ENCODE data around the gene MACROD1. TPM values are rescaled to one million over a fixed set of nuclear protein-coding genes. Genes with fewer than 3 reads are reported as not detected.

MACROD1 gene
- total and polyA plus RNA-seq, 9 of the 15 experiments (the other 6 are each of a cell fraction or from before 2014, with no cell fraction given) = 1.1 to 60.0 (median 26.4) TPM

GRCh38 chr11:64207256-64208085 lies 41.6 kb upstream of the MACROD1 start (continued):
- TF ChIP-seq ETV1 (tag; conservative IDR thresholded peaks at IDR 0.05; ENCODE audit: low read depth) (peak; percentile 93), RUNX1 (IDR thresholded peaks at IDR 0.05; ENCODE audit: low read depth) (no peak; the same call in 1 of the 2 replicates), KDM5B (IDR thresholded peaks at IDR 0.05; ENCODE audit: insufficient replicate concordance, low read depth, low read length) (peak; percentile 45), EP400 (IDR thresholded peaks at IDR 0.05) (peak; percentile 91), GATA2 (CRISPR knock-in tag; IDR thresholded peaks at IDR 0.05) (peak; percentile 49; the same call in 1 of the 2 replicates), BCOR (IDR thresholded peaks at IDR 0.05) (no peak; the same call in 1 of the 2 replicates), ZNF766 (CRISPR knock-in tag; conservative IDR thresholded peaks at IDR 0.05) (peak; percentile 89), ETV6 (IDR thresholded peaks at IDR 0.05; ENCODE audit: borderline replicate concordance in 1 of 2, low read depth in 2 of 2, low read length in 1 of 2) (peak; percentile 68 to 75; a peak in 2 of 4 replicates), ETV6 (CRISPR knock-in tag; IDR thresholded peaks at IDR 0.05; ENCODE audit: borderline replicate concordance) (no peak), SIN3B (IDR thresholded peaks at IDR 0.05; ENCODE audit: low read depth) (no peak), FOXA3 (CRISPR knock-in tag; conservative IDR thresholded peaks at IDR 0.05 in 1 of 2, IDR thresholded peaks at IDR 0.05 in 1 of 2) (no peak), ZFP30 (CRISPR knock-in tag; IDR thresholded peaks at IDR 0.05; ENCODE audit: borderline replicate concordance) (no peak), ARID2 (IDR thresholded peaks at IDR 0.05) (no peak), CREM (IDR thresholded peaks at IDR 0.05; ENCODE audit: low read depth) (no peak), TEAD4 (IDR thresholded peaks at IDR 0.05; ENCODE audit: low read length) (0 out of 2 replicates have a peak, but pooled peaks have one; percentile 17), TEAD4 (CRISPR knock-in tag; IDR thresholded peaks at IDR 0.05; ENCODE audit: borderline replicate concordance) (no peak), IRF9 (tag; IDR thresholded peaks at IDR 0.05) (no peak; the same call in 1 of the 2 replicates), NONO (IDR thresholded peaks at IDR 0.05; ENCODE audit: low read depth in 2 of 2, low read length in 1 of 2) (no peak), ZNF224 (CRISPR knock-in tag; IDR thresholded peaks at IDR 0.05) (no peak), KDM1A (IDR thresholded peaks at IDR 0.05) (0 out of 4 replicates have a peak, but pooled peaks of 1 of the 2 experiments have one; percentile 0), SMC3 (conservative IDR thresholded peaks at IDR 0.05; ENCODE audit: insufficient read depth, low read depth, low read length) (no peak), BRF2 (IDR thresholded peaks at IDR 0.05; ENCODE audit: borderline replicate concordance, insufficient read depth, insufficient read length) (no peak)
- TF ChIP-seq, protein P1, sequence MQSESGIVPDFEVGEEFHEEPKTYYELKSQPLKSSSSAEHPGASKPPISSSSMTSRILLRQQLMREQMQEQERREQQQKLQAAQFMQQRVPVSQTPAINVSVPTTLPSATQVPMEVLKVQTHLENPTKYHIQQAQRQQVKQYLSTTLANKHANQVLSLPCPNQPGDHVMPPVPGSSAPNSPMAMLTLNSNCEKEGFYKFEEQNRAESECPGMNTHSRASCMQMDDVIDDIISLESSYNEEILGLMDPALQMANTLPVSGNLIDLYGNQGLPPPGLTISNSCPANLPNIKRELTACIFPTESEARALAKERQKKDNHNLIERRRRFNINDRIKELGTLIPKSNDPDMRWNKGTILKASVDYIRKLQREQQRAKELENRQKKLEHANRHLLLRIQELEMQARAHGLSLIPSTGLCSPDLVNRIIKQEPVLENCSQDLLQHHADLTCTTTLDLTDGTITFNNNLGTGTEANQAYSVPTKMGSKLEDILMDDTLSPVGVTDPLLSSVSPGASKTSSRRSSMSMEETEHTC (IDR thresholded peaks at IDR 0.05) = 0 out of 2 replicates have a peak, but pooled peaks have one; percentile 12
- TF ChIP-seq, protein P2, sequence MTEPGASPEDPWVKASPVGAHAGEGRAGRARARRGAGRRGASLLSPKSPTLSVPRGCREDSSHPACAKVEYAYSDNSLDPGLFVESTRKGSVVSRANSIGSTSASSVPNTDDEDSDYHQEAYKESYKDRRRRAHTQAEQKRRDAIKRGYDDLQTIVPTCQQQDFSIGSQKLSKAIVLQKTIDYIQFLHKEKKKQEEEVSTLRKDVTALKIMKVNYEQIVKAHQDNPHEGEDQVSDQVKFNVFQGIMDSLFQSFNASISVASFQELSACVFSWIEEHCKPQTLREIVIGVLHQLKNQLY (CRISPR knock-in tag; conservative IDR thresholded peaks at IDR 0.05) = no peak
